Loucy (cell line): ENCODE measurements around the gene PFDN6.
A peak's percentile ranks its signal among the peaks of the same experiment; 100 is the strongest.

ENCODE experiments used
- H2AFZ ChIP-seq: fragments of 200-600 bp; sonication (generic); 2 replicates; pipeline ENCODE4 v1.6.0; 2016; ENCODE audit warnings: antibody characterized with exemption, mild to moderate bottlenecking, low read length, moderate library complexity
- H3F3A ChIP-seq: fragments of 200-600 bp; 2 replicates; pipeline ENCODE4 v1.6.0; 2016; ENCODE audit warnings: antibody characterized with exemption, low read depth, mild to moderate bottlenecking
- H3K27me3 ChIP-seq: fragments of 200-600 bp; sonication (generic); 2 replicates; pipeline ENCODE4 v1.6.1; 2014; ENCODE audit warnings: low read length, mild to moderate bottlenecking; ENCODE audit not compliant: insufficient read depth, poor library complexity, severe bottlenecking
- H3K36me3 ChIP-seq: fragments of 200-600 bp; sonication (generic); 2 replicates; pipeline ENCODE4 v1.6.1; 2016; ENCODE audit warnings: low read length; ENCODE audit not compliant: insufficient read depth
- H3K4me1 ChIP-seq: fragments of 200-600 bp; sonication (generic); 2 replicates; pipeline ENCODE4 v1.5.1; 2014; ENCODE audit warnings: low read length, mild to moderate bottlenecking; ENCODE audit not compliant: insufficient read depth, poor library complexity, severe bottlenecking
- H3K4me2 ChIP-seq: fragments of 200-600 bp; sonication (generic); 2 replicates; pipeline ENCODE4 v1.6.0; 2014; ENCODE audit warnings: antibody characterized with exemption, low read length, low read depth, mild to moderate bottlenecking; ENCODE audit not compliant: poor library complexity, severe bottlenecking
- H3K4me3 ChIP-seq: fragments of 200-600 bp; sonication (generic); 2 replicates; pipeline ENCODE4 v1.5.1; 2014; ENCODE audit warnings: low read length, mild to moderate bottlenecking, mixed read lengths; ENCODE audit not compliant: poor library complexity, severe bottlenecking
- H3K79me2 ChIP-seq: fragments of 200-600 bp; sonication (generic); 2 replicates; pipeline ENCODE4 v1.6.1; 2014; ENCODE audit warnings: low read length; ENCODE audit not compliant: insufficient read depth
- H3K9ac ChIP-seq: fragments of 200-600 bp; sonication (generic); 2 replicates; pipeline ENCODE4 v1.6.0; 2014; ENCODE audit warnings: mild to moderate bottlenecking, low read depth, low read length, moderate library complexity; ENCODE audit not compliant: poor library complexity, severe bottlenecking
- H3K9me2 ChIP-seq: fragments of 200-600 bp; sonication (generic); replicated peaks from 2 replicates; pipeline ENCODE4 v1.6.1; 2016; ENCODE audit warnings: low read depth, low read length, mixed read lengths
- H3K9me3 ChIP-seq: fragments of 200-600 bp; sonication (generic); 2 replicates; pipeline ENCODE4 v1.6.1; 2014; ENCODE audit warnings: mild to moderate bottlenecking, antibody characterized with exemption, low read length, low read depth; ENCODE audit not compliant: insufficient read depth
- H4K20me1 ChIP-seq: fragments of 200-600 bp; sonication (generic); 2 replicates; pipeline ENCODE4 v1.6.0; 2014; ENCODE audit warnings: antibody characterized with exemption, low read length, mild to moderate bottlenecking; ENCODE audit not compliant: insufficient read depth, poor library complexity, severe bottlenecking
- CTCF ChIP-seq: fragments of 200-600 bp; sonication (generic); conservative IDR thresholded peaks from 2 replicates; pipeline ENCODE4 v1.5.1; 2014; ENCODE audit warnings: mild to moderate bottlenecking, antibody characterized with exemption, low read length
- EZH2phosphoT487 ChIP-seq: fragments of 200-600 bp; IDR thresholded peaks from 2 replicates; pipeline ENCODE4 v1.6.1; 2018; ENCODE audit warnings: antibody characterized with exemption, mild to moderate bottlenecking, moderate library complexity, borderline replicate concordance

PFDN6 gene

GRCh38 chr6:33306356-33306755 is 17.0 kb downstream of the PFDN6 start:
- TF ChIP-seq CTCF: no peak
- TF ChIP-seq EZH2phosphoT487: no peak
- no peak overlapping the region for H2AFZ ChIP-seq
- no peak overlapping the region for H3K4me2 ChIP-seq
- H3K9ac ChIP-seq: no peak overlapping the region
- peaks cover 16% of the 10 kb centered on the region; the same call in 1 of the 2 replicates for H3K36me3 ChIP-seq
- H3K79me2 ChIP-seq: peaks cover 50% of the 10 kb centered on the region; the same call in 1 of the 2 replicates
- peaks cover 13% of the 10 kb centered on the region for H4K20me1 ChIP-seq
- no peaks in the 10 kb centered on the region for H3K27me3 ChIP-seq
- no peaks in the 10 kb centered on the region for H3K4me1 ChIP-seq
- H3K9me2 ChIP-seq: no peaks in the 10 kb centered on the region
- no peaks in the 10 kb centered on the region for H3K9me3 ChIP-seq
- H3K4me3 ChIP-seq: no peak overlapping the region
- no peaks in the 10 kb centered on the region for H3F3A ChIP-seq

- H3K4me2 ChIP-seq: peak overlapping the region; percentile 95
- TF ChIP-seq CTCF (no peak), EZH2phosphoT487 (no peak)
- H3K79me2 ChIP-seq: peaks cover 72% of the 10 kb centered on the region
- H3K9me3 ChIP-seq: no peaks in the 10 kb centered on the region
- no peaks in the 10 kb centered on the region for H3K9me2 ChIP-seq
- H4K20me1 ChIP-seq: peaks cover 35% of the 10 kb centered on the region
- no peaks in the 10 kb centered on the region for H3K36me3 ChIP-seq
- H3K9ac ChIP-seq: peak overlapping the region; percentile 93
- H3K4me3 ChIP-seq: peak overlapping the region; percentile 94
- no peak overlapping the region for H2AFZ ChIP-seq
- no peaks in the 10 kb centered on the region for H3K27me3 ChIP-seq
- H3K4me1 ChIP-seq: peaks cover 24% of the 10 kb centered on the region
- no peaks in the 10 kb centered on the region for H3F3A ChIP-seq
Observed at GRCh38 chr6:33312361-33313104, 23.1 kb downstream of the PFDN6 start.

- no peaks in the 10 kb centered on the region for H3K27me3 ChIP-seq
- H3K79me2 ChIP-seq: peaks cover 67% of the 10 kb centered on the region
- peak overlapping the region; percentile 93 for H3K9ac ChIP-seq
- peaks cover 35% of the 10 kb centered on the region for H4K20me1 ChIP-seq
- TF ChIP-seq CTCF: no peak
- no peak for TF ChIP-seq EZH2phosphoT487
- peak overlapping the region; percentile 95 for H3K4me2 ChIP-seq
- H3K36me3 ChIP-seq: no peaks in the 10 kb centered on the region
- peak overlapping the region; percentile 79 for H2AFZ ChIP-seq
- H3K9me3 ChIP-seq: no peaks in the 10 kb centered on the region
- peaks cover 1% of the 10 kb centered on the region; the same call in 1 of the 2 replicates for H3F3A ChIP-seq
- peak overlapping the region; percentile 94 for H3K4me3 ChIP-seq
- H3K4me1 ChIP-seq: peaks cover 26% of the 10 kb centered on the region
- no peaks in the 10 kb centered on the region for H3K9me2 ChIP-seq
Observed at GRCh38 chr6:33313105-33313708, 23.8 kb downstream of the PFDN6 start.
